H1 (cell line): Measurements from ENCODE around the gene OVCH1. TPM values are rescaled to one million over a fixed set of nuclear protein-coding genes. Genes with fewer than 3 reads are reported as not detected.

ENCODE experiments used
- POU5F1 ChIP-seq: IDR thresholded peaks from 2 replicates; pipeline ENCODE4 v1.6.1; 2011; ENCODE audit warnings: low read depth, mild to moderate bottlenecking, low read length, moderate library complexity
- TAF1 ChIP-seq: IDR thresholded peaks from 2 replicates; pipeline ENCODE4 v1.6.1; 2011; ENCODE audit warnings: mild to moderate bottlenecking, low read depth, low read length
- polyA plus RNA-seq, 7 experiments: library from polyadenylated mRNA; depleted of rRNA in 3 of 7; stranded (reverse) in 5 of 7; unstranded in 2 of 7; fragments of >200 nt in 5 of 7; fragments of 200-250 nt in 2 of 7; gene quantifications; 1 replicate in 5 of 7; 2 replicates in 1 of 7; 4 replicates in 1 of 7; pipeline versions ENCODE4 v1.2.1 to v1.2.3, GENCODE V29; 2011 to 2013; ENCODE audit warnings: missing spikeins in 2 of 7, mixed read lengths in 2 of 7
- total RNA-seq: library from RNA; stranded (reverse); fragmentation: NEBNext Ultra II Directional; extraction: Animal tissue kit (Norgen Biotek cat#: 25700); gene quantifications from 2 replicates; pipeline ENCODE4 v1.2.1, GENCODE V29; 2021

The OVCH1 gene
- total and polyA plus RNA-seq, 2 of the 8 experiments (the other 6 are each of a cell fraction or from before 2014, with no cell fraction given): 0.07 TPM; not detected in 1

DNA sequence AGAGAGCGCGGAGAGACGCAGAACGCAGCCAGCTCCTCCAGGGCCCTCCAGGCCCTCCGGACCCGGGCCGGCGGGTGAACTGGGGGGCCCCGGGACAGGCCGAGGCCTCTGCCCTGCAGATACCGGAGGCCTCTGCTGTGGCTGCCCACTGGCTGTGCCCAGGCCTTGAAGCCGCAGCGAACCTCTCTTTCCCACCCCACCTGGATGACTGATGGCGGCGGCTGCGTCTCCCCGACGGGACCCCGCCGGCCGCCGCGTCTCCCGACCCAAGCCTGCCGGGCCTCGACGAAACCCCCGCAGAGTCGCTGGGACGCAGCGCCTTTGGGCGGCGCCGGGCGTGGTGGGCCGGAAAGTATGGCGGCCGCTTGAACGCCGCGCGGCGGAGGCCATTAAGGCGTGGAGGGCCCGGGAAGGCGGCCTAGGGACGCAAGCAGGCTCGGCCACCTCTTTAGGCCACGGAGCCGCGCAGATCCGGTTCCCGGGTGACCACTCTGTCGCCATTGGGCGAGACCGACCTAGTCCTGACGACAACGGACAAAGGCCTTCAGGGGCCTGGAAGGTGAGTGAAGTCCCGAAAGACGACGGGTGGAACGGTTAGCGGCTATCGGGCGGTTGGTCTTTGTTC lies 108.1 kb downstream of the OVCH1 start (continued):
- TF ChIP-seq TAF1: no peak
- no peak for TF ChIP-seq POU5F1
